SK-N-MC (cell line): ENCODE measurements around the gene MAN1C1.

Experiments used
- DNase-seq: peaks from one replicate; pipeline ENCODE4 v3.0.0-alpha.2; 2011; ENCODE audit warnings: low read depth, low spot score
- H3K27ac ChIP-seq: fragments of 200-600 bp; sonication (generic); 2 replicates; pipeline ENCODE4 v1.5.1; 2016; ENCODE audit warnings: mixed run types
- H3K36me3 ChIP-seq: fragments of 200-600 bp; sonication (generic); 2 replicates; pipeline ENCODE4 v1.6.1; 2017; ENCODE audit warnings: antibody characterized with exemption, low read length, mixed read lengths; ENCODE audit not compliant: insufficient read depth
- H3K4me3 ChIP-seq: fragments of 200-600 bp; sonication (generic); 2 replicates; pipeline ENCODE4 v1.5.1; 2016
- H3K9ac ChIP-seq: fragments of 200-600 bp; sonication (generic); 2 replicates; pipeline ENCODE4 v1.8.0; 2017; ENCODE audit warnings: mixed run types, mixed read lengths; ENCODE audit not compliant: insufficient read length
- H3K9me3 ChIP-seq: fragments of 200-600 bp; sonication (generic); 2 replicates; pipeline ENCODE4 v1.6.1; 2017; ENCODE audit warnings: low read depth, mild to moderate bottlenecking, antibody characterized with exemption, low read length, moderate library complexity, mixed read lengths
- EZH2 ChIP-seq: fragments of 200-600 bp; sonication (generic); IDR thresholded peaks from one replicate; pipeline ENCODE4 v1.6.1; 2017; ENCODE audit warnings: antibody characterized with exemption
- FOXP2 ChIP-seq: optimal IDR thresholded peaks from 2 replicates; pipeline ENCODE3; 2011; ENCODE audit warnings: mild to moderate bottlenecking, moderate library complexity; ENCODE audit not compliant: insufficient read depth; ENCODE audit errors: extremely low read length, control extremely low read depth
- POLR2AphosphoS5 ChIP-seq: IDR thresholded peaks from 2 replicates; pipeline ENCODE4 v1.6.1; 2012; ENCODE audit warnings: mild to moderate bottlenecking, low read depth, low read length, borderline replicate concordance

The MAN1C1 gene

DNA sequence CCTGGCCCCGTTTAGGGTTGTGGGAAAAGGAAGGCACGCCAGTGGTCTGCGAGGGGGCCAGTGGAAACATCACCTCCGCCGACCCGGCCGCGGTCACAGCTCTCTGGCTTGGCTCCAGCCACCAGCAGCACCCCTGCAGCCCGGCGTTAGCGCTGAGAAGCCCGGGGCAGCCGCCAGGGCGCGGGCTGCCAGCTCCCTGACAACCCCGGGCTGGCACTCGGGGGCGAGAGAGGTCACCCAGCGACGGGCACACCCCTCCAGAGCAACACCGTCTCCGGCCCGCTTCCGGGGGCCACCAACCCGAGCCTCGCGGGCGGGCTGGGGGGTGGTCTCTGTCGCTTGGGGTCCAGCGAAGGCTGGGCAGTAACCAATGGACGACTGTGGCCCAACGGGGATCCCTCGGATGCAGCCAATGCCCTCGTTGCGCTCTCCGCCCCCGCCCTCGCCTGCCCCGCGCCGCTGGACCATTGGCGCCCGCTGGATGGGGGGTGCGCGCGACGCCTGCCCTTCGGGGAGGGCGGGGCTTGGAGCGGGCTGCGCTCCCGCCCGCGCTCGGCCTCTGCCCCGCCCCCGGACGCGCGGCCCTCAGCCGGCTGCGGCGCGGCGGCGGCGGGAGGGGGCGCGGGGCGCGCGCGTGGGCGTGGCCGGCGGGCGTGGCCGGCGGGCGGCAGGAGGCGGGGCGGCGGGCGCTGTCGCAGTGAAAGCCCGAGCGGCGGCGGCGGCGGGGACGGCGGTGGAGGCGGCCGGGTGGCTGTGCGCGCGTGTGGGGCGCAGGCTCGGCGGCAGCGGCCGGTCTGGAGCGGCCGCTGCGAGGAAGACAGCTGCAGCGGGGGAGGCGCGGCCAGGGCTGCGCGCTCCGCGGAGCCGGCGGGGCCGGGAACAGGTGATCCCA is at the start of gene MAN1C1:
TSS of gene MAN1C1 (plus strand) at position 697 of the 892 bp plus-strand sequence. CDS start 1,007 bp downstream, outside the sequence.
- no peak within 1 kb of the TSS for H3K27ac ChIP-seq
- H3K36me3 ChIP-seq = no peaks in the 10 kb centered on the region
- no peaks in the 10 kb centered on the region for H3K9me3 ChIP-seq
- TF ChIP-seq EZH2 = no peak
- TF ChIP-seq POLR2AphosphoS5 = no peak
- no peak within 1 kb of the TSS for H3K9ac ChIP-seq
- H3K4me3 ChIP-seq = peak within 1 kb of the TSS; percentile 81
- DNase-seq = no peak

DNA sequence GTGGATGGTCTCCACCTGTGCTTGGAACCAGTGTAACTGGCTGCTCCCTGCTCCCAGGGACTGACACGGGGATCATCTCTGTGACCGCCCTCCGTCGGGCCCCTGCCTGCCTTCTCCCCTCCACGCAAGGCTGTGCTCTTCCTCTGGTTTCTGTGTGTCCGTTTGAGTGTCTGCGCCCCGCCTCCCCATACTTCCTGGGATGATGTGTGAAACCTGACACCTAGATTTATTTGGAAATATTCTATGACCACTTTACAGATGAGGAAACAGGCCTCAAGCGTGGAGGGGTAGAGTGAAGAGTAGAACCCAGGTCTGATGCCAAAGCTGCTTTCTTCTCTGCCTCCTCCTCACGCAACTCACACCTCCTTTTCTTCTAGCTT is 48.9 kb upstream of the MAN1C1 start:
- Histone ChIP-seq H3K36me3 (no peaks in the 10 kb centered on the region), H3K4me3 (no peak overlapping the region), H3K9me3 (no peaks in the 10 kb centered on the region), H3K27ac (no peak overlapping the region), H3K9ac (no peak overlapping the region)
- DNase-seq = no peak
- TF ChIP-seq FOXP2 = no peak
- TF ChIP-seq EZH2 = no peak
- TF ChIP-seq POLR2AphosphoS5 = no peak

DNA sequence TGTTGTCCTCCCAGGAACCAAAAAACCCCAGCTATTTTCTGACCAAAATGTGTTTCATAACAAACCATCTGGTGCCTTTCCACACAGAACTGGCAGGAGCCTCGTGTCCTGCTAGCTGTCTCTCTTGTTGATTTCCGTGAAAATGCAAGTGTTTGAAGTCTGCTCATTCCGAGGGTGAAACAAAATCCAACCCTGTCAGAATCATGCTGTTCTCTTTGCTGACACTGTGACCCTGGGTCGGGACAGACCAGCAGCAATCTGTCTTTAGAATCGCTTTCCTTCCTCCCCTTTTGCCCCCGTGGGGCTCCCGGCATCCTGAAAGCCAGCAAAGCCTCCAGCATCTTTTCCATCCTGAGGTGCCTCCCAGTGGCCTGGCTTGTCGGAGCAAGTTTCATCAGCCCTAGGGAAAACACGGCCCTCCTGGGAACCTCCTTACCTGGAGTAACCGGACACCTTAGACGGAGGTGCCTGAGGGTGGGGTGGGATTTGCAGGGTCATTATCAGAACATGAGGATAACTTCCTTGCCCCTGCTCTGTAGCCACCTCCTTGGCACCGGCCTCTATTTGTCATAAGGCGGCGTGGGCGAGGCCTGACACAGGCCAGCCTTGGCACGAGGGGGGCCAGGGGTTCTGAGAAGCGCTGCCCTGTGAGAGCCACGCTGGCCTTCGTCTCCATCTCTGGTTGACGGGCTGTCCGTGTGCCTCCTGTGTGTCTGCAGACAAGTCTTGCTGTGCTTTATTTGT is 48.3 kb upstream of the MAN1C1 start:
- TF ChIP-seq POLR2AphosphoS5 (no peak), FOXP2 (no peak), EZH2 (no peak)
- H3K27ac ChIP-seq = no peak overlapping the region
- H3K36me3 ChIP-seq = no peaks in the 10 kb centered on the region
- no peak for DNase-seq
- no peak overlapping the region for H3K4me3 ChIP-seq
- H3K9me3 ChIP-seq = no peaks in the 10 kb centered on the region
- H3K9ac ChIP-seq = no peak overlapping the region

DNA sequence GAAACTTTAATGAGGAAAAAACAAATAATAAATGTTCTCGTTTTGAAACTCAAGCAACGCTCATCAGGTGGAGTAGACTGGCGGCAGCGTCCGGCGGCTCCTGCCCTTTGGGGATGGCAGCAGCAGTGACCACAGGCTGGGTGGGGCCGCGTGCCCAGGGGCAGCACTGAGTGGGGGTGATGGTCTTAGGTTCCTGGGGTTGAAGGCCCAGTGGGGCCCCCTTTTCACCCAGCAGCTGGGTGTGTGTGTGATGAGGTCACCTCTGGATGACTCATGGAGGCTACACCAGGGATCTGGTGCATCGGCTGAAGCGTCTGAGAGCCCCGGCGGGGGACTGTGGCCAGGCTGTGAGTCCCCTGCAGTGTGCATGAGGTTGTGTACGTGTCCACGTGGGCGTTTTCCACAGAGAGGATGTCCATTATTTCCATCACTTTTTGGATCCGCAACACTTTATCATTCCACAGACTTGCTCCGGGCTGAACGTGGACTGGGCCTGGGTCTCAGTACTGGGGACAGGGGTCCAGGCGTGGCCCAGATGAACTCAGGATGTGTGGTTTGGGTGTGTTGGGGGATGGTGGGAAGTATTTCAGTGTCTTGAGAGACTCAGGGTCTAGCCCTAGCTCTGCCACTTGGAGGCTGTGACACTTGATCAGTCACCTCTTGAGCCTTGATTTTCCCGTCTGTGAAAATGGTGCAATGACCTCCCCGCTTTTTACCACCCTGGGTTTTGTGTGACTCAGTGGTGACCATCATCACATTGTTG is 47.6 kb upstream of the MAN1C1 start:
- H3K4me3 ChIP-seq = no peak overlapping the region
- TF ChIP-seq EZH2 (no peak), FOXP2 (no peak), POLR2AphosphoS5 (no peak)
- DNase-seq = no peak
- H3K27ac ChIP-seq = no peak overlapping the region
- H3K36me3 ChIP-seq = no peaks in the 10 kb centered on the region
- no peaks in the 10 kb centered on the region for H3K9me3 ChIP-seq
- H3K9ac ChIP-seq = no peak overlapping the region

DNA sequence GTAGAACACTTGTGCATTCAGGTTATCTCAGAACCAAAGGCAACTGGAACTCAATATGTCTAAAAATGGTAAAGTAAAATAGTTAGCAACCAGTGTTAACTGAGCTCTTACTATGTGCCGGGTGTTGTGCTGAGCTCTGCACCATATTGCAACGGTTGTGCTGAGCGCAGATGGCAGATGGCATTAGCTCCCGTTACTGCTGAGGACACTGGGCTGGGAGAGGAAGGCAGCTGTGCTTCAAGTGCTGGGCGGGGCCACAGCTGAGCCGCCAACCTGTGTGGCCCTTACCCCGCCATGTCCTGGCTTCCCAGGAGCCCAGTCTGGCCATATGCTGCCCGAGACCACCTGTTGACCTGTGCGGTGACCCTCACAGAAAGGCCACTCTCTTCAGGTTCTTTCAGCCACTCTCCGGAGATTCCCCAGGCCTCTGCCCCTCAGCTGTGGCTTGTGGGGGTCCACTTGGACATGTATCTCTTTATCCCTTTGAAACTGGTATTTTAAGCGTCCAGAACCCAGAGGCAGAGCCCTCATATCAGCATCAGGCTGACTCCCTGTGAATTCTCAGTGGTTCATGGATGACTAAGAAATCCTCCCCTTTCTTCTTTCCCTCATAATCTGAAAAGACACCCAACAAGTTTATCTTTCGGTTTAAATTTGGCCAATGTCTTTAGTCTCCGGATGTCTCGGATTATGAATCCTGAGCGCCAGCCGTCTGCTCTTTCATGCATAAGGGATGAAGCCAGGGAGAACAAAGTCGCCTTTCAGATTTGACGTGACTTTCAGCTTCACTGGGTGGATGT is 46.8 kb upstream of the MAN1C1 start:
- no peak for DNase-seq
- no peak for TF ChIP-seq FOXP2
- TF ChIP-seq EZH2 = no peak
- TF ChIP-seq POLR2AphosphoS5 = no peak
- Histone ChIP-seq H3K9me3 (no peaks in the 10 kb centered on the region), H3K36me3 (no peaks in the 10 kb centered on the region), H3K9ac (no peak overlapping the region), H3K4me3 (no peak overlapping the region), H3K27ac (no peak overlapping the region)

DNA sequence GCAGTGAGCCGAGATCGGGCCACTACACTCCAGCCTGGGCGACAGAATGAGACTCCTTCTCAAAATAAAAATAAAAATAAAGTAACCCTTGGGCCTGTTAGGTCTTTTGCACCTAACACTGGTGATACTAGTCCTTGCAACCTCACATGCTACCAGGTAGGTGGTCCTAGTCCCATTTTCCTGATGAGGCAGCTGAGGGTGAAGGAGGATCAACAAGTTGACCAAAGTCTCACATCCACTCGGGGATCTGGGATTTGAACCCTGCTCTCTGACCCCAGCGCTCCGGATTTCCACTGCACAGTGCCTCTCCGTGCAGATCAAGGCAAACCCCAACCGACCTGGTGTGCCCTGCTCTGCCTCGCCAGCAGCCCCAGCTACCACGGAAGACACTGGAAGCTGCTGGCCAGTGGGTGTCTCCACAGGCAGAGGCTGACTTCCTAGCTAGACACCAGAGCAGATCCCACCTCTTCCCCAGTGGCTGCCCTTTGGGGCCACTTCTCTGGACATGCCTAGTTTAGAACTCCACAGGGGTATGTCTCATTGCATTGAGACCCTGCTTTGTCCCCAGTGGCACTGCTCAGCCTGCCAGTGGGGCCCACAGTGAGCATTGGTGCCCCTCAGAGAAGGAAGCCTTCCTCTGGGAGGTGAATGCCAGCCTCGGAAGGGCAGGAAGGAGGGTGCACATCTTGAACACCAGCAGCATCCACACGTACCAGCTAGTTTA is 45.6 kb upstream of the MAN1C1 start:
- Histone ChIP-seq H3K27ac (no peak overlapping the region), H3K4me3 (no peak overlapping the region), H3K36me3 (no peaks in the 10 kb centered on the region), H3K9me3 (no peaks in the 10 kb centered on the region), H3K9ac (no peak overlapping the region)
- no peak for DNase-seq
- TF ChIP-seq POLR2AphosphoS5 (no peak), EZH2 (no peak), FOXP2 (no peak)

DNA sequence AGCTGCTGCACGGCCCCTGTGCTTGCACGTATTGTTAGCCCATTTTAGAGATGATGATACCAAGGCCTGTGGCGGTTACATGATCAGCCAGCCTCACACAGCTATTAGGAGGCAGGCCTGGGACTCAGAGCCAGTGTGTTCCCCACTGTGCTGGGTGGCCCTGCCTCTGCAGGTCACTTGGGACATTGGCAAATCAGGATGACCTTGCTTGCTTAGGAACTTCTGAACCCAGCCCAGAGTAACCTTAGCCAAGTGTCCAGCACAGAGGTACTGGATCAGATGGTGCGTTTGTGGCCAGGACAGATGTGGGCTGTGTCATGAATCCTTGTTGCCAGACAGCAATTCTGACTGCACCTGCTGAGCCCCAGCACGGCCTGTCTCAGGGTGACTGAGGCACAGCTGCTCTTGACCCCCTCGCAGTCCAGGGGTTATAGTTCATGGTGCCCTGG is 45.0 kb upstream of the MAN1C1 start:
- DNase-seq = no peak
- no peaks in the 10 kb centered on the region for H3K9me3 ChIP-seq
- H3K27ac ChIP-seq = no peak overlapping the region
- no peak overlapping the region for H3K4me3 ChIP-seq
- TF ChIP-seq EZH2 (no peak), POLR2AphosphoS5 (no peak), FOXP2 (no peak)
- no peak overlapping the region for H3K9ac ChIP-seq
- no peaks in the 10 kb centered on the region for H3K36me3 ChIP-seq
